Renal cortical epithelial cell (primary cell): Measurements from ENCODE around the gene CCDC175. TPM values are rescaled to one million over a fixed set of nuclear protein-coding genes. Genes with fewer than 3 reads are reported as not detected.
A peak's percentile ranks its signal among the peaks of the same experiment; 100 is the strongest.

Experiments
- DNase-seq: peaks from one replicate; pipeline ENCODE4 v3.0.0-alpha.2; 2011; ENCODE audit warnings: low read depth
- total RNA-seq: library from RNA; depleted of rRNA; stranded (reverse); fragments of >200 nt; gene quantifications from 2 replicates; pipeline ENCODE4 v1.2.3, GENCODE V29; 2014

CCDC175 gene
- total RNA-seq, 1 donor from 2014 or later = not detected

GRCh38 chr14:59482541-59483331, 93.9 kb downstream of the CCDC175 start:
- DNase-seq = peak; percentile 98

DNA sequence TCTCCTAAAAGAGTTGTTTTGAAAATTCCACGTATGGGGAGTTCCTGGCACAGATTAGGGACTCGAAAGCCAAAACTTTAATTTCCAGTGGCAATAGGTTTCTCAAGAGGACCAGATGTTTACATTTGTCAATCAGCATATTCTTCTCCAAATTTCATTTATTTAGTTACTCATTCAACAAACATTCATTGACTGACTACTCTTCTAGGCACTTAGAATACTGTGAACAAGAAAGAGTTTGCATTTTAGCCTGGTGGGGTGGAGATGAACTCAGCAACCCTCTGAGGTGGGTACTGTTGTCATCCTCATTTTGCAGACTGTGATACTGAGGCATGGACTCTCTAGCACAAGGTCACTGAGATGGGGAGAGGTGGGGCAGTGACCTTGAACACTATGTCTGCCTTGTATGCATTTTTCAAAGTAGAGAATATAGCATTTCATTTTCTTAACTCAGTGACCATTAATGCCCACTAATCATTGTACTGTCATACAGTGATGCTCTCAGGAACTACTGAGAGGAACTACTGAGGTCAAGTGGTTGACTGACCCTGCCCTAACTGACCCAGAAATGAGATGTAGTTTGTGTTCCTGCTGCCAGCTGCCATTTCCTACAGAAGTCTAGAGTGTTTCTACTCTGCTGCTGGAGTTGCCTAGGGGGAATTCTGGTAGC, 94.6 kb downstream of the CCDC175 start:
- peak; percentile 55 for DNase-seq

DNA sequence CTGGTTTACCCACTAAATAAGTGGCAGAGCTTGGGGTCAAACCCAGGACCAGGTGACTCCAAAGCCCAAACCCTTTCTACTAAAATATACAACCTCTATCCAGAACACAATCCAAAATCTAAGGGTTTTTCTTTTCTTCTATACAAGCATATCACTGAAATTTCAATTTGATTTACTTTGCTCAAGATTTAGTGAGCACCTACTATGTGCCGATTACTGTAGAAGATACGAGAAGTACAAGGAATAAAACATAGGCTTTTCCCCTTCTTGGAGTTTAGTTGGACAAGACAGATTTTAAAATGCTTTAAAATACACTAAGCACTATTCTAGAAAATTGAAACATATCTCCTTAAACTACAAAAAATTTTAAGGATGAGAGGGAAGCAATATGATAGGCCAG, 95.2 kb downstream of the CCDC175 start:
- DNase-seq = no peak

- DNase-seq = no peak
Measured at GRCh38 chr14:59480166-59480565, 96.4 kb downstream of the CCDC175 start.

DNA sequence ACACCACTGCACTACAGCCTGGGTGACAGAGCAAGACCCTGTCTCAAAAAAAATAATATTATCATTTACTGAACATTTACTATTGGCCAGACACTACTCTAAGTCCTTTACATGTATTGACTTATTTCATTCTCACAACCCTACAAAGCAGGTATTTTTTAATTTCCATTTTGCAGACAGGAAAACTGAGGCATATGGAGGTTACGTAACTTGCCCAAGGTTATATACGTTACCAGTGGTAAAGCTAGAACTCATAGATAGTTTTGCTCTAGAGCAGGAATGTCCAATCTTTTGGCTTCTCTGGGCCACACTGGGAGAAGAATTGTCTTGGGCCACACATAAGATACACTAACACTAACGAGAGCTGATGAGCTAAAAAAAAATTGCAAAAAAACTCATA, 98.1 kb downstream of the CCDC175 start:
- DNase-seq = no peak

DNA sequence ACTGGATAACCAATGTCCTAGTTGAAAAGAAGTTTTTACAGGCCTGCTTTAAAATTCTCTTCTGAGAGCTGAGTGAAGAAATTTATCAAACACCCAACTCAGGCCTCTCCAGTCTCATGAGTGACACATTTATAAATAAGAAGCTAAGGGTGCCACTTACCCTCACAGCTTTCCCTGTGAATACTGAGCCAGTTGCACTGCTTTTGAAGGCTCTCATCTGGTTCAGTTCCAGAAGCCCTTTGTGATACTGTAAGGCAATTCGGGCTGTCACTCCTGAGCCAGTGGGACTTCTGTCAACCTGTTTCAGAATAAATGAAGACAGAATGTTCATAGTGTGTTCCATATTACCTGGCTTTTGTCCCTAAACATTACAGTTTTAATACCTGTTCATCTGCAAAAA, 100.9 kb downstream of the CCDC175 start:
- DNase-seq = no peak

GRCh38 chr14:59474172-59474571, 102.4 kb downstream of the CCDC175 start:
- DNase-seq = peak; percentile 84

DNA sequence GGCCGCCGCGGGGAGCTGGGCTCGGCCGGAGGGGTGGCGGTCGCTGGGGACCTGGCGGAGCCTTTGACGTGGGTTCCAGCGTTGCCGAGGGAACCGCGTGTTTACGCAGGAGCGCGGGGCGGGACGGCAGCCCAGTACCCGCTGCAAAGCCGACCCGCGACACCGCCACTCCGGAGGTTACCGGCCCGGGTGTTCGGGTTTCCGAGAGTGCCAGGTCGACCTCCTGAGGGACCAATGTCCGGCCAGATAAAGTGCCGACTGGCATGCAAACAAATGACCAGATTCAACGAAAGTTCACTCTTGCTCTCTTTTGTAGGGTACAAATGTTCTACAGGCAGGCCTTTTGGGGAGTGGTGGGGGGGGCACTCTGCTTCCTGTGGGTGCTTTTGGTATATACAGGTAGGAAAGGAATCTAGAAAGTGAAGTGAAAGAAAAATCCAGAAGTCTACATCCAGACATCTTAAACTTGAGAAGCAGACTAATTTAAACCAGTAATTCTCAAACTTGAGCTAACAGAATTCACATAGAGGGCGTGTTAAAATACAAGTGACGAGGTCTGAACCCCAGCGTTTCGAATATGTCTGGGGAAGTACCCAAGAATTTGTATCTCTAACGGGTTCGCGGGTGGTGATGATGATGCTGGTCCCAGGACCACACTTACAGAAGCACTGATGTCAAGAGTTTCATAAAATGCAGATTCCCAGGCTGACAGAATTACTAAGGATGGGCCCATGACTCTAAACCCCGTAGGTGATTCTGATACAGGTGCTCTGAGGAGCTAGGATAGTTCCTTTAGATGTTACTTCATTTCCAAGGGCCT, 111.1 kb downstream of the CCDC175 start, which contains the start of gene GPR135:
Gene GPR135 (minus strand): TSS at position 65 of the 820 bp plus-strand sequence. CDS start 154 bp downstream, outside the sequence.
- DNase-seq = no peak

- peak; percentile 27 for DNase-seq
Measured at GRCh38 chr14:59464486-59465315, 111.9 kb downstream of the CCDC175 start.

DNA sequence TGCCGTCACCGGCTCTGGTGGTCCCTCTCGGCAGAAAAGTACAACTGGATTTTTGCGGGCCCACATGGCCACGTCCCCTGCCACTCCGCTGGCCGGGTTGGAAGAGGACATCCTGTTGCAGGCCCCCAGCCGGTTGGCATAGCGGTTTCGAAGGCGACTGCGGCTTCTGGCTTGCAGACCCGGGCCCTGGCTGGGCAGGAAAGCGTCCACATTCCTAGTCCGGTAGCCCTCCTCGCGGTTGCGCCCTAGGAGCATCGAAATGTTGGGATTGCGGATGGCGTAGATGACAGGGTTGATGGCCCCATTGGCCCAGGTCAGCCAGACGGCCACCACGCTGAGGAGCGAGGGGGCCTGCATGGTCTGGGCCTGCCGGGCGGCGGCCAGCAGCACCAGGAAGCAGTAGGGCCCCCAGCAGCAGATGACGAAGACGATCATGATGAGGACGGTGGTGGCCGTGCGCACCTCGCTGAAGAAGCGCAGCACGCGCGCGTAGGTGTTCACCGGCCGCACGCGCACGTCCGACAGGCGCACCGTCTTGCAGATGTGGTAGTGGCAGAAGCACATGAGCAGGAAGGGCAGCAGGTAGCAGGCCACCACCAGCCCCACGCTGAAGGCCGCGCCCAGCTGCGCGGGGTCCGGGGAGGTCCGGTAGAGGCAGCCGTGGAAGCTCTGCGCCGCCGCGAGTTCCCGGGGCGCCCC, 112.7 kb downstream of the CCDC175 start:
- DNase-seq = no peak

DNA sequence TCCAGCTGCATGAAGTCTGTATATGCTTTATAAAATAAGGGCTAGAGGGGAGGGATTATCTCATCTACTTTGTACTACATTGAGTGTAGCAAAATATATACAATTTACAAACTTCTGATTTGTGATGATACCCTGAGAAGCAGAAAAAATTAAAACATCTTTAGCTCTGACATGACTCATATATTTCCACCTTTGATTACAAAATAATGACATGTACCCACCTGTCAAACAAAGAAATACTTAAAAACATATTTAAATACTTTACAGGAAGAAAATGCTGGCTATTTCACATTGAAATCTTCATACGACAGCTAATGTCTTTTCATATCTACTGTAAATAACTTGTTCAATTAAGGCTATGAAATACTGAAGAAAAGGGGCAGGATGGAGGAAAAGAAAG, 114.7 kb downstream of the CCDC175 start:
- no peak for DNase-seq

GRCh38 chr14:59460378-59460777, 116.2 kb downstream of the CCDC175 start:
- DNase-seq = no peak

- no peak for DNase-seq
Measured at GRCh38 chr14:59458486-59458885, 118.1 kb downstream of the CCDC175 start.

DNA sequence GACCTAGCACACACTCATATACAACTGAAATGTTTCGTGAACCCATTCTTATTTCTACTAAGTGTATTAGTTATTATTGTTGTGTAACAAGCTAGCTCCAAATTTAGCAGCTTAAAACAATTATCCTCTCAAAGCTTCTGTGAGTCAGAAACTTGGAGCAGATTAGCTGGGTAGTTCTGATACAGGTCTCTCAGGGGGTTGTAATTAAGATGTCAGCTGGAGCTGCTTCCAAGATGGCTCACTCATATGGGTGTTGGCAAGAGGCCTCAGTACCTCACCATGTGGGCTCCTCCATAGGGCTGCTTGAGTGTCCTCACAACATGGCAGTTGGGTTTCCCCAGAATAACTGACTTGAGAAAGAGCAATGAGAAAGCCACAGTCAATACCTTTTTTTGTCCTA, 121.2 kb downstream of the CCDC175 start:
- DNase-seq = no peak

Other genes with a start within 250 kb of the CCDC175 start
- 1.2 and 5.7 TPM in 2 replicates for gene GPR135, start 111.4 kb downstream of the CCDC175 start, total RNA-seq
- 35.6 and 57.3 TPM in 2 replicates for gene L3HYPDH, start 92.4 kb downstream of the CCDC175 start, total RNA-seq
- gene JKAMP, start 92.3 kb downstream of the CCDC175 start, total RNA-seq = 136 and 162 TPM in 2 replicates